ENCODE data around the gene C9orf50. TPM values are rescaled to one million over a fixed set of nuclear protein-coding genes. Genes with fewer than 3 reads are reported as not detected.

Gene C9orf50
- total and polyA plus RNA-seq, 5 donors from 2014 or later = not detected

- peaks cover 0 to 31% (median 14%) of the 10 kb centered on the region in 4 donors for H3K4me1 Mint-ChIP-seq
- peak overlapping the region in 1 of 3 donors; percentile 71 for H3K27ac Mint-ChIP-seq
- no peak for ATAC-seq (ENCODE audit: low read depth in 2 of 2)
Measured at GRCh38 chr9:129611307-129611800, 9.5 kb downstream of the C9orf50 start.

GRCh38 chr9:129610473-129611306 is 10.2 kb downstream of the C9orf50 start:
- ATAC-seq (ENCODE audit: low read depth in 2 of 2) (peak; percentile 70 to 73), DNase-seq (peak; percentile 57 to 73 (median 64))
- peak overlapping the region in 1 of 3 donors; percentile 71 for H3K27ac Mint-ChIP-seq
- H3K36me3 Mint-ChIP-seq = no peaks in the 10 kb centered on the region
- Histone ChIP-seq H3K4me1 (ENCODE audit: control insufficient read depth, insufficient read depth, low read length, poor library complexity, severe bottlenecking) (peaks cover 22% of the 10 kb centered on the region), H3K27ac (ENCODE audit: insufficient read depth, low read length, poor library complexity, severe bottlenecking) (peak overlapping the region; percentile 63), H3K9me3 (ENCODE audit: control insufficient read depth in 2 of 2, low read length in 2 of 2) (no peaks in the 10 kb centered on the region), H3K27me3 (ENCODE audit: control insufficient read depth, insufficient read depth, low read length) (no peaks in the 10 kb centered on the region), H3K4me3 (ENCODE audit: low read depth, low read length) (peak overlapping the region; percentile 51), H3K36me3 (ENCODE audit: control insufficient read depth, insufficient read depth, low read length) (no peaks in the 10 kb centered on the region)
- peaks cover 6% of the 10 kb centered on the region for H3K27me3 Mint-ChIP-seq
- H3K9me3 Mint-ChIP-seq = no peaks in the 10 kb centered on the region
- peaks cover 0 to 36% (median 14%) of the 10 kb centered on the region in 4 donors for H3K4me1 Mint-ChIP-seq
- H3K4me3 Mint-ChIP-seq = peak overlapping the region; percentile 77 to 90 (median 81)

More at GRCh38 chr9:129611307-129611800, 9.5 kb downstream of the C9orf50 start:
- Histone ChIP-seq H3K9me3 (ENCODE audit: control insufficient read depth in 2 of 2, low read length in 2 of 2) (no peaks in the 10 kb centered on the region), H3K27me3 (ENCODE audit: control insufficient read depth, insufficient read depth, low read length) (no peaks in the 10 kb centered on the region), H3K27ac (ENCODE audit: insufficient read depth, low read length, poor library complexity, severe bottlenecking) (no peak overlapping the region), H3K36me3 (ENCODE audit: control insufficient read depth, insufficient read depth, low read length) (no peaks in the 10 kb centered on the region), H3K4me1 (ENCODE audit: control insufficient read depth, insufficient read depth, low read length, poor library complexity, severe bottlenecking) (peaks cover 22% of the 10 kb centered on the region), H3K4me3 (ENCODE audit: low read depth, low read length) (no peak overlapping the region)
- no peaks in the 10 kb centered on the region for H3K9me3 Mint-ChIP-seq
- peaks cover 7% of the 10 kb centered on the region for H3K27me3 Mint-ChIP-seq
- H3K4me3 Mint-ChIP-seq = peak overlapping the region in 3 of 4 donors; percentile 79 to 90 (median 83)
- H3K36me3 Mint-ChIP-seq = no peaks in the 10 kb centered on the region
- DNase-seq = no peak

DNA sequence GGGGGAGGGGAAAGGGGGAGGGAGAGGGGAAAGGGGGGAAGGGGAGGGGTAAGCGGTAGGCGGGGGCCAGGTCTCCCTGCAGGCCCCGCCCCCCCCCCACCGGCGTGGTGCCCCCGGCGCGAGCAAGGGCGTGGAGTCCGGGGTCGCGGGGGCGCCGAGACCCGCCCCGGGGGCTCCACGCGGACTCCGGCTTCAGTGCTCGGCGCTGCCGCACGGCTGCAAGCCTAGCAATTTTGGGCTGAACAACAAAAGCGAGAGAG is 10.8 kb downstream of the C9orf50 start:
- H3K27ac Mint-ChIP-seq = peak overlapping the region in 1 of 3 donors; percentile 75
- H3K27me3 Mint-ChIP-seq = peaks cover 6% of the 10 kb centered on the region

GRCh38 chr9:129609486-129610212 is 11.3 kb downstream of the C9orf50 start:
- Histone ChIP-seq H3K27me3 (ENCODE audit: control insufficient read depth, insufficient read depth, low read length) (no peaks in the 10 kb centered on the region), H3K4me1 (ENCODE audit: control insufficient read depth, insufficient read depth, low read length, poor library complexity, severe bottlenecking) (peaks cover 22% of the 10 kb centered on the region), H3K27ac (ENCODE audit: insufficient read depth, low read length, poor library complexity, severe bottlenecking) (peak overlapping the region; percentile 67), H3K4me3 (ENCODE audit: low read depth, low read length) (no peak overlapping the region), H3K9me3 (ENCODE audit: control insufficient read depth in 2 of 2, low read length in 2 of 2) (no peaks in the 10 kb centered on the region), H3K36me3 (ENCODE audit: control insufficient read depth, insufficient read depth, low read length) (no peaks in the 10 kb centered on the region)
- Mint-ChIP-seq H3K4me3 (peak overlapping the region; percentile 93 to 96 (median 94)), H3K9me3 (no peaks in the 10 kb centered on the region), H3K27ac (peak overlapping the region; percentile 75 to 100 (median 98)), H3K36me3 (no peaks in the 10 kb centered on the region), H3K27me3 (peaks cover 6% of the 10 kb centered on the region), H3K4me1 (peaks cover 0 to 42% (median 16%) of the 10 kb centered on the region in 4 donors)
- peak; percentile 60 to 78 (median 62) for DNase-seq
- ATAC-seq (ENCODE audit: low read depth in 2 of 2) = peak; percentile 63 to 75

More for the DNA sequence above, 10.8 kb downstream of the C9orf50 start:
- Histone ChIP-seq H3K4me3 (ENCODE audit: low read depth, low read length) (no peak overlapping the region), H3K4me1 (ENCODE audit: control insufficient read depth, insufficient read depth, low read length, poor library complexity, severe bottlenecking) (peaks cover 22% of the 10 kb centered on the region), H3K9me3 (ENCODE audit: control insufficient read depth in 2 of 2, low read length in 2 of 2) (no peaks in the 10 kb centered on the region), H3K27me3 (ENCODE audit: control insufficient read depth, insufficient read depth, low read length) (no peaks in the 10 kb centered on the region), H3K27ac (ENCODE audit: insufficient read depth, low read length, poor library complexity, severe bottlenecking) (peak overlapping the region; percentile 63), H3K36me3 (ENCODE audit: control insufficient read depth, insufficient read depth, low read length) (no peaks in the 10 kb centered on the region)
- no peak for DNase-seq
- H3K9me3 Mint-ChIP-seq = no peaks in the 10 kb centered on the region
- H3K4me3 Mint-ChIP-seq = peak overlapping the region in 3 of 4 donors; percentile 55 to 93 (median 79)
- peaks cover 0 to 38% (median 14%) of the 10 kb centered on the region in 4 donors for H3K4me1 Mint-ChIP-seq
- no peaks in the 10 kb centered on the region for H3K36me3 Mint-ChIP-seq
- peak in 1 of 2 donors; percentile 2 for ATAC-seq (ENCODE audit: low read depth in 2 of 2)

GRCh38 chr9:129608561-129609481 is 12.1 kb downstream of the C9orf50 start:
- Mint-ChIP-seq H3K4me3 (peak overlapping the region; percentile 32 to 76 (median 50)), H3K4me1 (peaks cover 0 to 43% (median 18%) of the 10 kb centered on the region in 4 donors), H3K36me3 (no peaks in the 10 kb centered on the region), H3K27ac (peak overlapping the region in 2 of 3 donors; percentile 84 to 92), H3K27me3 (peaks cover 6% of the 10 kb centered on the region), H3K9me3 (no peaks in the 10 kb centered on the region)
- ATAC-seq (ENCODE audit: low read depth in 2 of 2) (no peak), DNase-seq (no peak)
- no peak overlapping the region for H3K4me3 ChIP-seq (ENCODE audit: low read depth, low read length)
- H3K27me3 ChIP-seq (ENCODE audit: control insufficient read depth, insufficient read depth, low read length) = no peaks in the 10 kb centered on the region
- H3K9me3 ChIP-seq (ENCODE audit: control insufficient read depth in 2 of 2, low read length in 2 of 2) = no peaks in the 10 kb centered on the region
- H3K27ac ChIP-seq (ENCODE audit: insufficient read depth, low read length, poor library complexity, severe bottlenecking) = peak overlapping the region; percentile 67
- peaks cover 22% of the 10 kb centered on the region for H3K4me1 ChIP-seq (ENCODE audit: control insufficient read depth, insufficient read depth, low read length, poor library complexity, severe bottlenecking)
- H3K36me3 ChIP-seq (ENCODE audit: control insufficient read depth, insufficient read depth, low read length) = no peaks in the 10 kb centered on the region

DNA sequence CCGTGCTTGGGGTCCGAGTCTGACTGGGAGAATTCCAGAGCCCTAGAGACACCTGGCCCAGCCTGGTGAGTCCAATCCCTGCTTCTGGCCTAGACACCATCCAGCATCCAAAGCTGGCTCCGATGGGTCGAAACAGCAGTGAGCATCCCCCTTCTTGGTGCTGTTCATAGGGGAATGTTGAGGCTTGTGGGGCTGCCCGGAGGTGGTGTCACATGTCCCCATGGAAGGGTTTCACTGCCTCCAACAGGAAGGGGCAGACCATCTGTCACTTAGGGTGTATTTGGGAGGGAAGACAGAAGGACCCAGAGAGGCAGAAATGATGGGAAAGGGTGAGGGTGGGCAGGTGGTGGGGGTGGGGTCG is 13.9 kb downstream of the C9orf50 start:
- no peaks in the 10 kb centered on the region for H3K9me3 Mint-ChIP-seq
- ATAC-seq (ENCODE audit: low read depth in 2 of 2) = no peak
- H3K27ac ChIP-seq (ENCODE audit: insufficient read depth, low read length, poor library complexity, severe bottlenecking) = no peak overlapping the region
- H3K36me3 ChIP-seq (ENCODE audit: control insufficient read depth, insufficient read depth, low read length) = no peaks in the 10 kb centered on the region
- peak overlapping the region in 1 of 4 donors; percentile 19 for H3K4me3 Mint-ChIP-seq
- H3K27ac Mint-ChIP-seq = peak overlapping the region in 1 of 3 donors; percentile 91
- H3K36me3 Mint-ChIP-seq = no peaks in the 10 kb centered on the region
- DNase-seq = no peak
- H3K27me3 ChIP-seq (ENCODE audit: control insufficient read depth, insufficient read depth, low read length) = no peaks in the 10 kb centered on the region
- no peaks in the 10 kb centered on the region for H3K9me3 ChIP-seq (ENCODE audit: control insufficient read depth in 2 of 2, low read length in 2 of 2)
- H3K4me1 Mint-ChIP-seq = peaks cover 0 to 43% (median 18%) of the 10 kb centered on the region in 4 donors
- H3K4me1 ChIP-seq (ENCODE audit: control insufficient read depth, insufficient read depth, low read length, poor library complexity, severe bottlenecking) = peaks cover 22% of the 10 kb centered on the region
- peaks cover 6% of the 10 kb centered on the region for H3K27me3 Mint-ChIP-seq
- no peak overlapping the region for H3K4me3 ChIP-seq (ENCODE audit: low read depth, low read length)
